ENCODE data around the gene YPEL5. TPM values are rescaled to one million over a fixed set of nuclear protein-coding genes. Genes with fewer than 3 reads are reported as not detected.

Gene YPEL5
- total RNA-seq, 1 experiment from 2014 or later = 66.4 TPM

DNA sequence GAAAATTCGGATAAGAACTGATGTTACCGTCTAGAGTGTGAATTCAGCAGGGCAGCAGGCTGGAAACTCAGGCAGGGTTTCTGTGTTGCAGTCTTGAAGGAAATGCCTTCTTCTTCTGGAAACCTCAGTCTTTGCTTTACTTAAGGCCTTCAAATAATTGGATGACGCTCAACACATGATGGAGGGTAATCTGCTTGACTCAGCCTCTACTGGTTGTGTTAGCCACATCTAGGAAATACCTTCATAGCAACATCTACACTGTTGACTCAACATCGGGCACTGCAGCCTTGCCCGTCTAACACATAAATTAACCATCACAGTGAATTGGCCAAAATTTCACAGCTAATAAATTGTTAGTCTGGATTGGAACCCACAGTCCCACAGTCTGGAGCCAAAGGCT lies 37.2 kb downstream of the YPEL5 start:
- POLR2A ChIA-PET = no interaction called here
- Histone ChIP-seq H3K4me1 (ENCODE audit: control insufficient read depth, insufficient read depth, low read length) (no peaks in the 10 kb centered on the region), H3K27ac (ENCODE audit: low read length) (no peak overlapping the region), H3K27me3 (ENCODE audit: control insufficient read depth, insufficient read depth, low read length) (peaks cover 10% of the 10 kb centered on the region), H3K4me3 (ENCODE audit: low read depth in 2 of 2, low read length in 2 of 2) (no peak overlapping the region), H3K36me3 (ENCODE audit: control insufficient read depth, insufficient read depth, low read length) (no peaks in the 10 kb centered on the region), H3K9me3 (ENCODE audit: control insufficient read depth, insufficient read depth, low read depth, low read length) (no peaks in the 10 kb centered on the region)
- in situ Hi-C loops (cut with HindIII; ENCODE audit: low pct_unique_long_range_greater_than_20kb, low sequenced_read_pairs) (no loop called here), intact Hi-C loops (cut with micrococcal nuclease; ENCODE audit: unreplicated experiment) (no loop called here)
- BruUV-seq (replicated peaks) = no TSS peak
- no peak for DNase-seq (ENCODE audit: low read depth, low spot score)
- TF ChIP-seq, protein P1, sequence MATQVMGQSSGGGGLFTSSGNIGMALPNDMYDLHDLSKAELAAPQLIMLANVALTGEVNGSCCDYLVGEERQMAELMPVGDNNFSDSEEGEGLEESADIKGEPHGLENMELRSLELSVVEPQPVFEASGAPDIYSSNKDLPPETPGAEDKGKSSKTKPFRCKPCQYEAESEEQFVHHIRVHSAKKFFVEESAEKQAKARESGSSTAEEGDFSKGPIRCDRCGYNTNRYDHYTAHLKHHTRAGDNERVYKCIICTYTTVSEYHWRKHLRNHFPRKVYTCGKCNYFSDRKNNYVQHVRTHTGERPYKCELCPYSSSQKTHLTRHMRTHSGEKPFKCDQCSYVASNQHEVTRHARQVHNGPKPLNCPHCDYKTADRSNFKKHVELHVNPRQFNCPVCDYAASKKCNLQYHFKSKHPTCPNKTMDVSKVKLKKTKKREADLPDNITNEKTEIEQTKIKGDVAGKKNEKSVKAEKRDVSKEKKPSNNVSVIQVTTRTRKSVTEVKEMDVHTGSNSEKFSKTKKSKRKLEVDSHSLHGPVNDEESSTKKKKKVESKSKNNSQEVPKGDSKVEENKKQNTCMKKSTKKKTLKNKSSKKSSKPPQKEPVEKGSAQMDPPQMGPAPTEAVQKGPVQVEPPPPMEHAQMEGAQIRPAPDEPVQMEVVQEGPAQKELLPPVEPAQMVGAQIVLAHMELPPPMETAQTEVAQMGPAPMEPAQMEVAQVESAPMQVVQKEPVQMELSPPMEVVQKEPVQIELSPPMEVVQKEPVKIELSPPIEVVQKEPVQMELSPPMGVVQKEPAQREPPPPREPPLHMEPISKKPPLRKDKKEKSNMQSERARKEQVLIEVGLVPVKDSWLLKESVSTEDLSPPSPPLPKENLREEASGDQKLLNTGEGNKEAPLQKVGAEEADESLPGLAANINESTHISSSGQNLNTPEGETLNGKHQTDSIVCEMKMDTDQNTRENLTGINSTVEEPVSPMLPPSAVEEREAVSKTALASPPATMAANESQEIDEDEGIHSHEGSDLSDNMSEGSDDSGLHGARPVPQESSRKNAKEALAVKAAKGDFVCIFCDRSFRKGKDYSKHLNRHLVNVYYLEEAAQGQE (IDR thresholded peaks at IDR 0.05; ENCODE audit: insufficient read depth in 1 of 2, low read depth in 2 of 2, low read length in 1 of 2) = no peak
- TF ChIP-seq TCF7L2 (IDR thresholded peaks at IDR 0.05; ENCODE audit: low read depth, low read length) (no peak), CTCF (IDR thresholded peaks at IDR 0.05) (no peak), POLR2AphosphoS5 (IDR thresholded peaks at IDR 0.05; ENCODE audit: low read depth, low read length) (no peak), SIN3A (IDR thresholded peaks at IDR 0.05; ENCODE audit: borderline replicate concordance, insufficient read depth, low read depth, low read length) (no peak)
- CTCF ChIA-PET = no interaction called here
- no peak for ATAC-seq

DNA sequence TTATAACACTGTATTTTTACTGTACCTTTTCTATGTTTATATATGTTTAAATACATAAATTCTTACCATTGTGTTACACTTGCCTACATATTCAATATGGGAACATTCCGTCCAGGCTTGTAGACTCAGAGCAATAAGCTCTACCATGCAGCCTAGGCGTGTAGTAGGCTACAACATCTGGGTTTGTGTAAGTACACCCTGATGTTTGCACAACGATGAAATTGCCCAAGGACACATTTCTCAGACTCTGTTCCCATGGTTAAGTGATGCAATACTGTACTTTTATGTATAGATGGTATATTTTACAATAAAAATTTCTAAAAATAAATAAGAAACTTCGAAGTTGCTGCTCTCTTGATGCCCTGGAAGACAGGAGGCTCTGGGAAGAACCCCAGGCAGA lies 38.4 kb downstream of the YPEL5 start:
- TF ChIP-seq, protein P1 (IDR thresholded peaks at IDR 0.05; ENCODE audit: insufficient read depth in 1 of 2, low read depth in 2 of 2, low read length in 1 of 2) = no peak
- no peak for TF ChIP-seq POLR2AphosphoS5 (IDR thresholded peaks at IDR 0.05; ENCODE audit: low read depth, low read length)
- TF ChIP-seq SIN3A (IDR thresholded peaks at IDR 0.05; ENCODE audit: borderline replicate concordance, insufficient read depth, low read depth, low read length) = no peak
- no peak for TF ChIP-seq TCF7L2 (IDR thresholded peaks at IDR 0.05; ENCODE audit: low read depth, low read length)
- TF ChIP-seq CTCF (IDR thresholded peaks at IDR 0.05) = no peak
- no peaks in the 10 kb centered on the region for H3K9me3 ChIP-seq (ENCODE audit: control insufficient read depth, insufficient read depth, low read depth, low read length)
- peaks cover 10% of the 10 kb centered on the region for H3K27me3 ChIP-seq (ENCODE audit: control insufficient read depth, insufficient read depth, low read length)
- in situ Hi-C loops (cut with HindIII; ENCODE audit: low pct_unique_long_range_greater_than_20kb, low sequenced_read_pairs) = no loop called here
- intact Hi-C loops (cut with micrococcal nuclease; ENCODE audit: unreplicated experiment) = no loop called here
- no peak overlapping the region for H3K27ac ChIP-seq (ENCODE audit: low read length)
- no peaks in the 10 kb centered on the region for H3K4me1 ChIP-seq (ENCODE audit: control insufficient read depth, insufficient read depth, low read length)
- ChIA-PET CTCF (interaction anchor here (0.7 to 1.0 kb wide), 2 partner anchors 20 to 54 kb away, joined by 3 to 5 read pairs; no protein-coding TSS in a partner anchor), POLR2A (no interaction called here)
- DNase-seq (ENCODE audit: low read depth, low spot score) (no peak), ATAC-seq (no peak)
- no peaks in the 10 kb centered on the region for H3K36me3 ChIP-seq (ENCODE audit: control insufficient read depth, insufficient read depth, low read length)
- no peak overlapping the region for H3K4me3 ChIP-seq (ENCODE audit: low read depth in 2 of 2, low read length in 2 of 2)
- BruUV-seq (replicated peaks) = no TSS peak

Data from Panc1 (cell line).